Stimulated activated CD8-positive, alpha-beta memory T cell treated with anti-CD3 and anti-CD28 coated beads, Interleukin-15, amount 100 ng/mL, for 48 hours (primary cell): ENCODE data around the gene TSPAN13.

ENCODE experiments used
- DNase-seq, 2 donors: peaks; one replicate each; pipeline ENCODE4 v3.0.0-alpha.2; 2020; ENCODE audit warnings: low read depth in 2 of 2

The TSPAN13 gene

DNA sequence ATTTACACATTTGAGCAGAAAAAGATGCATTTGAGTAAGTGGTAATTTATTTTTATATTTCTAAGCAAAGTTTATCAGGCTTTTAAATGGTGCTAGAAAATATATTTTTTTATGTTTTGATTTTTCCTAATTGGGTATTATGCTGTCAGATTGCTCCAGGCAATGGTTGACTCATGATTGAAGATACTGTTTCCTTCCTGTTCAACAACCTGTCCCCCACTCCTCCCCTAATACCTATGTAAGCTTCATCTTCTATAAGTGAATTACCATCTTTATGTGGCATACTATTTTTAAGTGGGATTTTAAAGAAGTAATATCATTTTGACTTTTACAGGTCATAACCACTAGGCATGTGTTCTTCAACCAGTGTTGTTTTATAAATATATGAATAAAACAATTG is 21.4 kb downstream of the TSPAN13 start:
- DNase-seq = no peak

GRCh38 chr7:16776053-16776452 is 22.5 kb downstream of the TSPAN13 start:
- no peak for DNase-seq

- DNase-seq = no peak
These were observed 24.9 kb downstream of the TSPAN13 start for GRCh38 chr7:16778476-16778875.

DNA sequence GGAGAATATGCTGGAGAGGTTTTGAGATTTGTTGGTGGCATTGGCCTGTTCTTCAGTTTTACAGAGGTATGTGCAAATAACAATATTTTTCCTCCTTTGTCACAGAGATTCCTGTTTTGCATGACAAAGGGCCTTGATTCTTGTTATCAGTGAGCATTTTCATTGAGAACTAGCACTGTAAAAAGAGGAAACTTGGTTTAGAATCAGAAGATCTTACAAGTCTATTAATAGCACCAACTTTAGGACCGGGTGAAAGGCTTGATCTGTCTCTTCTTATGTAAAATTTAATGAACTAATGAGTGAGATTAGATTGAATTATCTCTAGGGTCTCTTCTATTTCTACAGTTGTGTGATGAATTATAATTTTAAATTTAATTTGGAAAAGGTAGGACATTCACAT is 25.5 kb downstream of the TSPAN13 start:
- no peak for DNase-seq

DNA sequence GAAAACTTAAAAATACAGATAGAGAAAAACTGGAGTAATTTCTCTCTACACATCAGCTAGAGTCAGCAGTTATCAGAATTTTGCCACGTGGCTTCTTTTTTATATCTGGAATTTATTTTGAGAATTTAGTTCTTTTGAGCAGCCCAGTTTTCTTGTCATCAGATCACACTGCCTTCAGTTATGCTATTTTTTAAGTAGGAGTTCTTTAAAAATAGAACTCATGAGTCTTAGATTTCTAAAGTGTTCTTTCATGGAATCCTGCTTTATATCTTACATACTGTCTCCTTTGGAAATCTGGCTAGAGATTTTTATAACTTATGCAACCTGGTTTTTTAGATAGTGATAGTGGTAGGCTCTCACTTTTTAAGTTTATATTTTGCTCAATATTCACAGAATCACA is 27.0 kb downstream of the TSPAN13 start:
- DNase-seq = no peak

- DNase-seq = no peak
These were observed 31.8 kb downstream of the TSPAN13 start for GRCh38 chr7:16785321-16785720.

- DNase-seq = no peak
These were observed 32.3 kb downstream of the TSPAN13 start for GRCh38 chr7:16785846-16786245.

DNA sequence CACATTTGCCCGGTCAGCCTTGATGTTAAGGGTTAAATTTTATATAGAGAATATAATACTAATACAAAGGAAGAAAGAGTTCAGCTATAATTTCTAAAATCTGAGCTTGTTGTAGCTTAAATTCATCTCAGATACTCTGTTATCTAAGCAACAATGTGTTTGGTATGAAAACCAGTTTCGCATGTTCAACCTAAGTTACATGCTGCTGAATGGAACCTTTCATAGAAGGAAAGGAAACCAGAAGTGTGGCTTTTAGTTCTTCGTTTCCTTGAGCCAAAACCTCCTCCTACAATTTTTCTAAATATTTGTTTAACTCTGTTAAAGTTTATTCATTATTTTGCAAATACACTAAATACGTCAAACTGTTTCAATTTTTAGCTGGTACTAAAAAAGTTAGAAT is 32.7 kb downstream of the TSPAN13 start:
- DNase-seq = no peak

- DNase-seq = no peak
These were observed 33.6 kb downstream of the TSPAN13 start for GRCh38 chr7:16787127-16787526.

- DNase-seq = no peak
These were observed 37.5 kb downstream of the TSPAN13 start for GRCh38 chr7:16791071-16791470.

DNA sequence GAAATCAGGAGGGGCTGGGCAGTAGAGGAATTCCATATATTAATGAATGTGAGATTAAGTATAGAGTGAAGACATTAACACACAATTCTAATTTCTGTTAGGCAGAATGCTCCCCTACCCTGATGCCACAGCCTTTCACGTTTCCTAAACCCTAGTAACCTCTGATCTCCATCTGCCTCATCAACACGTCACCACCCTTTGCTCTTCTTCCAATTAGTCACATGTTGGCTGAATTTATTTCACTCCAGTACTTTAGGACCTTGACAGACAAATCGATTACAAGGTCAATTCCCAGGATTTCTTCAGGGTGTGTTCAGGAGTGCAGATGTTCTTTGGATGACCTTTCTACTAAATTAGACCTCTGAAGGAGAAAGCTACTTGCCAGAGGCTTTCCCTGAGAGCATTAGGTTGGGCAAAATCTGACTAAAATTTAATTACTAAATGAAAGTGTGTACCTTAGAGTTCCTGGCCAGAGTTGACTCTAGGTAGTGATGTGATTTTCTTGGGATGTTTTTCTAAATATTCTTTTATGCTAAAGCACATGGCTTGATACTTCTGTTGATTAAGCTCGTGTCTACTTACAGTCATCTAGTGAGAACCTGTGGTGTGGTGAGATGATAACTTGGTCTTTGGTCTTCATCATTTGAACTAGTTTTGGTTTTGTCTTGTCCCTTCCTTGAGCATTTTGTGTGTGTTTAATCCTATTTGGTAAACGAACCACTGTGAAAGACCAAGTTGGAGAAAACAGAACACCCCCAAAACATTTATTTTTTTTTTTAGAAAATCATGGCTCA is 38.5 kb downstream of the TSPAN13 start:
- DNase-seq = no peak

- no peak for DNase-seq
These were observed 41.4 kb downstream of the TSPAN13 start for GRCh38 chr7:16794986-16795385.

DNA sequence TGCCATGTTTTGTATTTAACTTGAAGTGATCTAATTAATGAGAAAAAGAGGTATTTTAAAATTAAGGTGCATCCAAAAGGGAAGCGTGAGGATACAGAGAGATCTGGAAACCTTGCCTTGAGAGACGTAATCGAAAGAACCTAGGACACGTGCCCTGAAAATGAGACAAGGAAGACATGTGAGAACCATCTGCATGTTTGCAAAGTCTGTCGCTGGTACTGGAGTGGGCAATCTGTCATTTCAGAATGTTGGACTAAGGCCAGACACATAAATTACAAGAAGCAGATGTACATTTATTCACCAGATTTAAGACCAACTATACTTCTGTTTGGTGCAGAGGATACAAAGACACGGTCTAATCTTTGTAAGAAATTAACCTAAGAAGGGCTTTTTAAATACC is 42.1 kb downstream of the TSPAN13 start:
- no peak for DNase-seq

- no peak for DNase-seq
These were observed 47.6 kb downstream of the TSPAN13 start for GRCh38 chr7:16801111-16801542.

DNA sequence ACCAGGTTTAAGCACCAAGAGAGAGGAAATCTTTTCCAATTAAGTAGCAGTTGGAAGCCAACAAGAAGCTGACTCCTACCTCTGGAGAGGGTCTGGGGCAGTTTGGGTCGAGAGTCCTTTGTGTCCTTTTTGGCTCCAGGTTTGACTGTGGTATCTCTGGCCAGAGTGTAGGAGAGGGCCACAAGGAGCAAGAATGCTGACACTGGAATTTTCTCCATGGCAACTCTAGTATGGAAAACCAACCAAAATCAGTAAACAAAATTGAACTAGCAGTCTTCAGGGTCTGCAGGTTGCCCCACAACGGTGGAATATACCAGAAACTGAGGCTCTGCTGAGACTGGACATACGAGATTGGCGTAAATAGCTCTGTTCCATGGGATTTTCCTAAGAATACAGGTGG is 48.0 kb downstream of the TSPAN13 start:
- DNase-seq = no peak

DNA sequence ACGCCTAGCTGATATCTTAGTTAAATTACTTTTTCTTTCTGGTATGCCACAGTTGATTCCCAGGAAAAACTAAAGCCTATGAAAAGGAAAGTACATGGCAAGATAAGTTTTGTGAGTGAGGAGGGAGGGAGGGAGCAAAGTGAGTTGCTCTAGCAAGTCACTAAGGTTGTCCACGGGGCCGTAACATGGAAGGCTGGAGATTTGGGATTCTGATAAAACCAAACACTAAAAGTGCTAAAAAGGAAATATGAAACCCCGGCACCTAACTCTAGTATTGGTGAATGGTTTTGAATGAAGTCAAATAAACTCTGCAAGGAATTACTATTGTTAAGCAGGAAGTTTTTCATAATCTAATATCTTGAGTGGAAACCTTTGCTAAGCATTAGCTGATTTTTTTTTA is 49.6 kb downstream of the TSPAN13 start:
- no peak for DNase-seq

DNA sequence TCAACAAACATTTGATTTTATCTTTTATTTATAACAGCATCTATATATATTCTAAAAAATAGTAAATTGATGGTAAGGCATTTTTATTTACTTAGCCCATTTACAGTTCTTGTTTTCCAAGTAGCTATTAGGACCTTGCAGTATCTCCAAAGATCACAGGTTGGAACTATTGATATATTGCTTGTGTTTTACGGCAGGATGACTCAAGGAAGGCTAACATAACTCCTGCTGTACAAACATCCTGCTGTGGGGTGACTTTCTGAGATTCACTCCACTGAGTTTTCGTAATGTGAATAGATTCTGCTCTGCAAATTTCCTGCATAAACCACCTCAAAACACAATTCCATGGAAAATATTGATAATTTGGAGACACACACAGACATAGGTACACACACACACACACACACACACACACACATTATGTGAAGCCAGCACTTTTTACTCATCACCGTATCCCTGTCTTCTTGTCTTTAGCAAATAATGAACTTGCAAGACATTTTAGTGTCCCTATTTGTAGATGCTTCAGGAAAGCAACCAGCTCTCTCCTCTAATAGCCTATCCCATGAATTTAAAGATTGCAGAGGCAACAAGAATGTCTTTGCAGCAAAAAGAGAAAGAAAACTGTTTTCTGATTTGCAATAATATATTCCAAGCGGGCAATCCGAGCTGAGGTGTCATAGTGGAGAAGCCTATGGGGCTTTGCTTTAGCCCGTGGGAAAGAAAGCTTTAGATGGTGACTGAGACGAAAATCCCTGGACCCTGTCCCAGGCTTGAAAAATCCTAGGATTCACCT is 50.5 kb downstream of the TSPAN13 start:
- no peak for DNase-seq

- DNase-seq = no peak
These were observed 51.3 kb downstream of the TSPAN13 start, which contains the start of gene AGR2 for GRCh38 chr7:16804674-16805439. AGR2 (minus strand) TSS chr7:16804999; CDS start chr7:16801796, 3,203 bp downstream.

- no peak for DNase-seq
These were observed 51.9 kb downstream of the TSPAN13 start for GRCh38 chr7:16805441-16805840.

DNA sequence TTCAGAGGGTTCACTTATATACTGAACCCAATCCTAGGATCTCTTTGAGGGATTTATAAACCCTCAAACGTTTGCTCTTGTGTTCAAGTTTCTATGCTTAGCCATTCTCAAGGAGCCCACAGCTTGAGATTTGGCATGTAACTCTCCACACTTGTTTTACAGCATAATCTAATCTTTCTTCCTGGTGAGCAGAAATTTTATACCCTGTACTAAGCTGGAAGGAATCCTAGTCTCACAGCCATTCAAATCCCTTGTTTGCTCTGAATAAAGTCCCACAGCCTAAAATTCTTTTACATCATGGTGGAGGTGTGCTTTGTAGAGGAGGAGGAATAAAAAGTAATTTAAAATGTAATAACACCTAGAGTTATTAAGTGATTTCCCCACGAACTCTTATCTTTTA is 56.6 kb downstream of the TSPAN13 start:
- no peak for DNase-seq

GRCh38 chr7:16810573-16810972 is 57.0 kb downstream of the TSPAN13 start:
- no peak for DNase-seq

DNA sequence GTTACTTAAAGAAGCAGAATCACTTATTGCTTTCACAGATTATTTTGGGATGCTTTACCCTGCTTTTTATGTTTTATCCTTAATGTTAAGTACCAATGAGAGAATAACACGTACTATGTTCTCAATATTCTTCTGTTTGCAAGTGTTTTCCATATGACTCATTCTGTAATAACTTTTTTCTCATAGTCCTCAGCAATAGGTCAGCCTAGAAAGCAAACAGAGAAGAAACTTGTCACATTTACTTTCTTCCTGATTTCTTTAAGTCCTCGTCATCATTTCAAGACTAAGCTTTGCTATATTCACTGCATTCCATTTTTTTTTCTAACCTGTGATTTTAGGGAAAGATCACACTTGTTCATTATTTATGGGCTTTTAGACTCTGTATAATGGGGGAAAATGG is 58.0 kb downstream of the TSPAN13 start:
- DNase-seq = no peak
